ENCODE measurements around the gene HOXC13.

HOXC13 gene

GRCh38 chr12:53938326-53939140 lies at the start of gene HOXC13:
HOXC13 (plus strand) TSS chr12:53938831; CDS start chr12:53938907, 76 bp downstream.
- Mint-ChIP-seq H3K36me3 (peaks cover 1% of the 10 kb centered on the region), H3K4me1 (no peaks in the 10 kb centered on the region), H3K27me3 (peaks cover 100% of the 10 kb centered on the region), H3K9me3 (no peaks in the 10 kb centered on the region), H3K4me3 (peak within 1 kb of the TSS; percentile 6), H3K27ac (peak within 1 kb of the TSS; percentile 50)
- no peak for DNase-seq
- CTCF ChIA-PET, result interaction anchor here (1.5 kb wide), 1 partner anchor 16 kb away, joined by 3 read pairs; the partner anchor contains the start of gene HOXC12

GRCh38 chr12:53890081-53890480 lies 48.5 kb upstream of the HOXC13 start:
- CTCF ChIA-PET, result interaction anchor here (0.7 kb wide), 1 partner anchor 16 kb away, joined by 3 read pairs; no protein-coding TSS in a partner anchor
- H3K27ac Mint-ChIP-seq, result no peak overlapping the region
- H3K27me3 Mint-ChIP-seq, result peaks cover 44% of the 10 kb centered on the region
- no peaks in the 10 kb centered on the region for H3K4me1 Mint-ChIP-seq
- no peak for DNase-seq
- H3K4me3 Mint-ChIP-seq, result no peak overlapping the region
- H3K36me3 Mint-ChIP-seq, result no peaks in the 10 kb centered on the region
- H3K9me3 Mint-ChIP-seq, result no peaks in the 10 kb centered on the region

- no peaks in the 10 kb centered on the region for H3K36me3 Mint-ChIP-seq
- no peaks in the 10 kb centered on the region for H3K4me1 Mint-ChIP-seq
- no peak for DNase-seq
- no peak overlapping the region for H3K27ac Mint-ChIP-seq
- peaks cover 47% of the 10 kb centered on the region for H3K27me3 Mint-ChIP-seq
- CTCF ChIA-PET, result interaction anchor here (1.1 to 1.2 kb wide), 2 partner anchors 10 to 149 kb away, joined by 3 read pairs; no protein-coding TSS in a partner anchor
- no peak overlapping the region for H3K4me3 Mint-ChIP-seq
- H3K9me3 Mint-ChIP-seq, result no peaks in the 10 kb centered on the region
Measured at GRCh38 chr12:53892762-53893395, 45.8 kb upstream of the HOXC13 start.

GRCh38 chr12:53899230-53899629 lies 39.4 kb upstream of the HOXC13 start:
- peaks cover 41% of the 10 kb centered on the region for H3K27me3 Mint-ChIP-seq
- DNase-seq, result no peak
- no peaks in the 10 kb centered on the region for H3K36me3 Mint-ChIP-seq
- no peaks in the 10 kb centered on the region for H3K4me1 Mint-ChIP-seq
- no peak overlapping the region for H3K27ac Mint-ChIP-seq
- no peaks in the 10 kb centered on the region for H3K9me3 Mint-ChIP-seq
- H3K4me3 Mint-ChIP-seq, result no peak overlapping the region
- CTCF ChIA-PET, result no interaction called here

- Mint-ChIP-seq H3K27me3 (peaks cover 11% of the 10 kb centered on the region), H3K9me3 (no peaks in the 10 kb centered on the region), H3K36me3 (no peaks in the 10 kb centered on the region), H3K4me1 (no peaks in the 10 kb centered on the region), H3K4me3 (no peak overlapping the region), H3K27ac (no peak overlapping the region)
- CTCF ChIA-PET, result no interaction called here
- no peak for DNase-seq
Measured at GRCh38 chr12:53907103-53907502, 31.5 kb upstream of the HOXC13 start.

- DNase-seq, result no peak
- H3K9me3 Mint-ChIP-seq, result no peaks in the 10 kb centered on the region
- no peaks in the 10 kb centered on the region for H3K36me3 Mint-ChIP-seq
- peaks cover 22% of the 10 kb centered on the region for H3K27me3 Mint-ChIP-seq
- no peak overlapping the region for H3K4me3 Mint-ChIP-seq
- CTCF ChIA-PET, result no interaction called here
- H3K27ac Mint-ChIP-seq, result no peak overlapping the region
- H3K4me1 Mint-ChIP-seq, result no peaks in the 10 kb centered on the region
Measured at GRCh38 chr12:53916788-53917655, 21.6 kb upstream of the HOXC13 start.

GRCh38 chr12:53924521-53925405 lies 13.9 kb upstream of the HOXC13 start:
- Mint-ChIP-seq H3K4me1 (no peaks in the 10 kb centered on the region), H3K4me3 (no peak overlapping the region), H3K9me3 (no peaks in the 10 kb centered on the region), H3K27ac (no peak overlapping the region), H3K27me3 (peaks cover 82% of the 10 kb centered on the region), H3K36me3 (peaks cover 3% of the 10 kb centered on the region)
- CTCF ChIA-PET, result no interaction called here
- no peak for DNase-seq

GRCh38 chr12:53927220-53928029 lies 11.2 kb upstream of the HOXC13 start:
- H3K36me3 Mint-ChIP-seq, result peaks cover 3% of the 10 kb centered on the region
- H3K4me1 Mint-ChIP-seq, result no peaks in the 10 kb centered on the region
- H3K27ac Mint-ChIP-seq, result peak overlapping the region; percentile 20
- CTCF ChIA-PET, result no interaction called here
- H3K4me3 Mint-ChIP-seq, result no peak overlapping the region
- H3K27me3 Mint-ChIP-seq, result peaks cover 94% of the 10 kb centered on the region
- no peak for DNase-seq
- H3K9me3 Mint-ChIP-seq, result no peaks in the 10 kb centered on the region

GRCh38 chr12:53928054-53928835 lies 10.4 kb upstream of the HOXC13 start:
- Mint-ChIP-seq H3K9me3 (no peaks in the 10 kb centered on the region), H3K36me3 (peaks cover 3% of the 10 kb centered on the region), H3K4me3 (no peak overlapping the region), H3K4me1 (no peaks in the 10 kb centered on the region), H3K27me3 (peaks cover 98% of the 10 kb centered on the region), H3K27ac (no peak overlapping the region)
- CTCF ChIA-PET, result no interaction called here
- no peak for DNase-seq

GRCh38 chr12:53929527-53929926 lies 9.1 kb upstream of the HOXC13 start:
- CTCF ChIA-PET, result no interaction called here
- H3K4me3 Mint-ChIP-seq, result no peak overlapping the region
- no peak overlapping the region for H3K27ac Mint-ChIP-seq
- peaks cover 3% of the 10 kb centered on the region for H3K36me3 Mint-ChIP-seq
- H3K4me1 Mint-ChIP-seq, result no peaks in the 10 kb centered on the region
- H3K27me3 Mint-ChIP-seq, result peaks cover 98% of the 10 kb centered on the region
- DNase-seq, result no peak
- no peaks in the 10 kb centered on the region for H3K9me3 Mint-ChIP-seq

- CTCF ChIA-PET, result no interaction called here
- no peaks in the 10 kb centered on the region for H3K4me1 Mint-ChIP-seq
- DNase-seq, result no peak
- H3K27me3 Mint-ChIP-seq, result peaks cover 98% of the 10 kb centered on the region
- no peaks in the 10 kb centered on the region for H3K9me3 Mint-ChIP-seq
- peaks cover 3% of the 10 kb centered on the region for H3K36me3 Mint-ChIP-seq
- no peak overlapping the region for H3K4me3 Mint-ChIP-seq
- no peak overlapping the region for H3K27ac Mint-ChIP-seq
Measured at GRCh38 chr12:53930591-53931255, 7.9 kb upstream of the HOXC13 start.

All from activated naive CD4-positive, alpha-beta T cell treated with anti-CD3 and anti-CD28 coated beads, Interleukin-2, amount 10 ng/mL, durations not matched to agents 7 days and 5 days (primary cell).